ENCODE data around the gene CCT8L2. TPM values are rescaled to one million over a fixed set of nuclear protein-coding genes. Genes with fewer than 3 reads are reported as not detected.

CCT8L2 gene
- total and polyA plus RNA-seq, 2 of the 8 experiments (the other 6 are each of a cell fraction or from before 2014, with no cell fraction given), result not detected

DNA sequence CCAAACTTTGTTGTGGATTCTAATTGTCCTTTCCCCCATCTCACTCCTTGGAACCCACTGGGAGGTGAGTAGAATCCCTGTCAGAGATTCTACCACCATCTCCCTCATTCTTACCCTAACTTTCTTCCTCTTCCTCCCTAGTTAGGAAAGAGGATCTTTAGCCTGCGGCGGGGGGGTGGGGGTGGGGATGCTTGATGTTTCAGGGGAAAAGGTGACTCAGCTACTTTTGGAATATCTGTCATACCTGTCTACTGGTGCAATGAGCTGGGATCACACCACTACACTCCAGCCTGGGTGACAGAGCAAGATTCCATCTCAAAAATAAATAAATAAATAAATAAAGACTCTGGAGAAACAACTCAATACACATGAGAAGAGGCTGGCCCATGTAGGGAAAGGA lies 6.4 kb downstream of the CCT8L2 start (continued):
- TF ChIP-seq, protein P1, sequence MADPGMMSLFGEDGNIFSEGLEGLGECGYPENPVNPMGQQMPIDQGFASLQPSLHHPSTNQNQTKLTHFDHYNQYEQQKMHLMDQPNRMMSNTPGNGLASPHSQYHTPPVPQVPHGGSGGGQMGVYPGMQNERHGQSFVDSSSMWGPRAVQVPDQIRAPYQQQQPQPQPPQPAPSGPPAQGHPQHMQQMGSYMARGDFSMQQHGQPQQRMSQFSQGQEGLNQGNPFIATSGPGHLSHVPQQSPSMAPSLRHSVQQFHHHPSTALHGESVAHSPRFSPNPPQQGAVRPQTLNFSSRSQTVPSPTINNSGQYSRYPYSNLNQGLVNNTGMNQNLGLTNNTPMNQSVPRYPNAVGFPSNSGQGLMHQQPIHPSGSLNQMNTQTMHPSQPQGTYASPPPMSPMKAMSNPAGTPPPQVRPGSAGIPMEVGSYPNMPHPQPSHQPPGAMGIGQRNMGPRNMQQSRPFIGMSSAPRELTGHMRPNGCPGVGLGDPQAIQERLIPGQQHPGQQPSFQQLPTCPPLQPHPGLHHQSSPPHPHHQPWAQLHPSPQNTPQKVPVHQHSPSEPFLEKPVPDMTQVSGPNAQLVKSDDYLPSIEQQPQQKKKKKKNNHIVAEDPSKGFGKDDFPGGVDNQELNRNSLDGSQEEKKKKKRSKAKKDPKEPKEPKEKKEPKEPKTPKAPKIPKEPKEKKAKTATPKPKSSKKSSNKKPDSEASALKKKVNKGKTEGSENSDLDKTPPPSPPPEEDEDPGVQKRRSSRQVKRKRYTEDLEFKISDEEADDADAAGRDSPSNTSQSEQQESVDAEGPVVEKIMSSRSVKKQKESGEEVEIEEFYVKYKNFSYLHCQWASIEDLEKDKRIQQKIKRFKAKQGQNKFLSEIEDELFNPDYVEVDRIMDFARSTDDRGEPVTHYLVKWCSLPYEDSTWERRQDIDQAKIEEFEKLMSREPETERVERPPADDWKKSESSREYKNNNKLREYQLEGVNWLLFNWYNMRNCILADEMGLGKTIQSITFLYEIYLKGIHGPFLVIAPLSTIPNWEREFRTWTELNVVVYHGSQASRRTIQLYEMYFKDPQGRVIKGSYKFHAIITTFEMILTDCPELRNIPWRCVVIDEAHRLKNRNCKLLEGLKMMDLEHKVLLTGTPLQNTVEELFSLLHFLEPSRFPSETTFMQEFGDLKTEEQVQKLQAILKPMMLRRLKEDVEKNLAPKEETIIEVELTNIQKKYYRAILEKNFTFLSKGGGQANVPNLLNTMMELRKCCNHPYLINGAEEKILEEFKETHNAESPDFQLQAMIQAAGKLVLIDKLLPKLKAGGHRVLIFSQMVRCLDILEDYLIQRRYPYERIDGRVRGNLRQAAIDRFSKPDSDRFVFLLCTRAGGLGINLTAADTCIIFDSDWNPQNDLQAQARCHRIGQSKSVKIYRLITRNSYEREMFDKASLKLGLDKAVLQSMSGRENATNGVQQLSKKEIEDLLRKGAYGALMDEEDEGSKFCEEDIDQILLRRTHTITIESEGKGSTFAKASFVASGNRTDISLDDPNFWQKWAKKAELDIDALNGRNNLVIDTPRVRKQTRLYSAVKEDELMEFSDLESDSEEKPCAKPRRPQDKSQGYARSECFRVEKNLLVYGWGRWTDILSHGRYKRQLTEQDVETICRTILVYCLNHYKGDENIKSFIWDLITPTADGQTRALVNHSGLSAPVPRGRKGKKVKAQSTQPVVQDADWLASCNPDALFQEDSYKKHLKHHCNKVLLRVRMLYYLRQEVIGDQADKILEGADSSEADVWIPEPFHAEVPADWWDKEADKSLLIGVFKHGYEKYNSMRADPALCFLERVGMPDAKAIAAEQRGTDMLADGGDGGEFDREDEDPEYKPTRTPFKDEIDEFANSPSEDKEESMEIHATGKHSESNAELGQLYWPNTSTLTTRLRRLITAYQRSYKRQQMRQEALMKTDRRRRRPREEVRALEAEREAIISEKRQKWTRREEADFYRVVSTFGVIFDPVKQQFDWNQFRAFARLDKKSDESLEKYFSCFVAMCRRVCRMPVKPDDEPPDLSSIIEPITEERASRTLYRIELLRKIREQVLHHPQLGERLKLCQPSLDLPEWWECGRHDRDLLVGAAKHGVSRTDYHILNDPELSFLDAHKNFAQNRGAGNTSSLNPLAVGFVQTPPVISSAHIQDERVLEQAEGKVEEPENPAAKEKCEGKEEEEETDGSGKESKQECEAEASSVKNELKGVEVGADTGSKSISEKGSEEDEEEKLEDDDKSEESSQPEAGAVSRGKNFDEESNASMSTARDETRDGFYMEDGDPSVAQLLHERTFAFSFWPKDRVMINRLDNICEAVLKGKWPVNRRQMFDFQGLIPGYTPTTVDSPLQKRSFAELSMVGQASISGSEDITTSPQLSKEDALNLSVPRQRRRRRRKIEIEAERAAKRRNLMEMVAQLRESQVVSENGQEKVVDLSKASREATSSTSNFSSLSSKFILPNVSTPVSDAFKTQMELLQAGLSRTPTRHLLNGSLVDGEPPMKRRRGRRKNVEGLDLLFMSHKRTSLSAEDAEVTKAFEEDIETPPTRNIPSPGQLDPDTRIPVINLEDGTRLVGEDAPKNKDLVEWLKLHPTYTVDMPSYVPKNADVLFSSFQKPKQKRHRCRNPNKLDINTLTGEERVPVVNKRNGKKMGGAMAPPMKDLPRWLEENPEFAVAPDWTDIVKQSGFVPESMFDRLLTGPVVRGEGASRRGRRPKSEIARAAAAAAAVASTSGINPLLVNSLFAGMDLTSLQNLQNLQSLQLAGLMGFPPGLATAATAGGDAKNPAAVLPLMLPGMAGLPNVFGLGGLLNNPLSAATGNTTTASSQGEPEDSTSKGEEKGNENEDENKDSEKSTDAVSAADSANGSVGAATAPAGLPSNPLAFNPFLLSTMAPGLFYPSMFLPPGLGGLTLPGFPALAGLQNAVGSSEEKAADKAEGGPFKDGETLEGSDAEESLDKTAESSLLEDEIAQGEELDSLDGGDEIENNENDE (IDR thresholded peaks at IDR 0.05; ENCODE audit: insufficient replicate concordance, low read length), result no peak
- TF ChIP-seq NANOG (IDR thresholded peaks at IDR 0.05; ENCODE audit: insufficient read depth, low read depth, low read length, poor library complexity, severe bottlenecking) (no peak), KDM1A (IDR thresholded peaks at IDR 0.05; ENCODE audit: borderline replicate concordance, low read length) (no peak), NRF1 (IDR thresholded peaks at IDR 0.05; ENCODE audit: low read depth, low read length) (no peak), RAD21 (IDR thresholded peaks at IDR 0.05 in 1 of 2, conservative IDR thresholded peaks at IDR 0.05 in 1 of 2; ENCODE audit: low read depth in 2 of 2, low read length in 2 of 2) (no peak), HDAC6 (IDR thresholded peaks at IDR 0.05; ENCODE audit: low read depth, low read length) (no peak), TEAD4 (IDR thresholded peaks at IDR 0.05; ENCODE audit: low read depth, low read length) (no peak), TAF7 (optimal IDR thresholded peaks at IDR 0.05; ENCODE audit: borderline replicate concordance, low read depth, low read length) (no peak), RFX5 (IDR thresholded peaks at IDR 0.05; ENCODE audit: borderline replicate concordance, low read depth, low read length) (no peak), CBX5 (IDR thresholded peaks at IDR 0.05; ENCODE audit: low read depth, low read length) (no peak), MAFK (IDR thresholded peaks at IDR 0.05; ENCODE audit: low read depth, low read length) (no peak), EGR1 (IDR thresholded peaks at IDR 0.05; ENCODE audit: borderline replicate concordance, low read depth, low read length) (no peak)

All from H1 (cell line).